HL-60 (cell line): ENCODE measurements around the gene ITGB1.

Experiments used
- GABPA ChIP-seq: IDR thresholded peaks from 2 replicates; pipeline ENCODE4 v1.6.1; 2012; ENCODE audit warnings: low read depth
- POLR2AphosphoS5 ChIP-seq: IDR thresholded peaks from 2 replicates; pipeline ENCODE4 v1.6.1; 2012; ENCODE audit warnings: low read depth
- SPI1 ChIP-seq: IDR thresholded peaks from 2 replicates; pipeline ENCODE4 v1.6.1; 2012; ENCODE audit warnings: low read depth, mild to moderate bottlenecking, borderline replicate concordance
- TF ChIP-seq, protein P1 (sequence below): IDR thresholded peaks from one replicate; pipeline ENCODE4 v1.5.1; 2011; ENCODE audit warnings: low read length, control low read depth, inconsistent platforms; ENCODE audit not compliant: insufficient read depth
- TF ChIP-seq, protein P2 (sequence below): IDR thresholded peaks from 2 replicates; pipeline ENCODE4 v1.6.1; 2012; ENCODE audit warnings: low read depth; ENCODE audit not compliant: insufficient replicate concordance

- TF ChIP-seq, protein P1, sequence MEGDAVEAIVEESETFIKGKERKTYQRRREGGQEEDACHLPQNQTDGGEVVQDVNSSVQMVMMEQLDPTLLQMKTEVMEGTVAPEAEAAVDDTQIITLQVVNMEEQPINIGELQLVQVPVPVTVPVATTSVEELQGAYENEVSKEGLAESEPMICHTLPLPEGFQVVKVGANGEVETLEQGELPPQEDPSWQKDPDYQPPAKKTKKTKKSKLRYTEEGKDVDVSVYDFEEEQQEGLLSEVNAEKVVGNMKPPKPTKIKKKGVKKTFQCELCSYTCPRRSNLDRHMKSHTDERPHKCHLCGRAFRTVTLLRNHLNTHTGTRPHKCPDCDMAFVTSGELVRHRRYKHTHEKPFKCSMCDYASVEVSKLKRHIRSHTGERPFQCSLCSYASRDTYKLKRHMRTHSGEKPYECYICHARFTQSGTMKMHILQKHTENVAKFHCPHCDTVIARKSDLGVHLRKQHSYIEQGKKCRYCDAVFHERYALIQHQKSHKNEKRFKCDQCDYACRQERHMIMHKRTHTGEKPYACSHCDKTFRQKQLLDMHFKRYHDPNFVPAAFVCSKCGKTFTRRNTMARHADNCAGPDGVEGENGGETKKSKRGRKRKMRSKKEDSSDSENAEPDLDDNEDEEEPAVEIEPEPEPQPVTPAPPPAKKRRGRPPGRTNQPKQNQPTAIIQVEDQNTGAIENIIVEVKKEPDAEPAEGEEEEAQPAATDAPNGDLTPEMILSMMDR, result no peak
- no peak for TF ChIP-seq POLR2AphosphoS5
- no peak for TF ChIP-seq SPI1
- TF ChIP-seq, protein P2, sequence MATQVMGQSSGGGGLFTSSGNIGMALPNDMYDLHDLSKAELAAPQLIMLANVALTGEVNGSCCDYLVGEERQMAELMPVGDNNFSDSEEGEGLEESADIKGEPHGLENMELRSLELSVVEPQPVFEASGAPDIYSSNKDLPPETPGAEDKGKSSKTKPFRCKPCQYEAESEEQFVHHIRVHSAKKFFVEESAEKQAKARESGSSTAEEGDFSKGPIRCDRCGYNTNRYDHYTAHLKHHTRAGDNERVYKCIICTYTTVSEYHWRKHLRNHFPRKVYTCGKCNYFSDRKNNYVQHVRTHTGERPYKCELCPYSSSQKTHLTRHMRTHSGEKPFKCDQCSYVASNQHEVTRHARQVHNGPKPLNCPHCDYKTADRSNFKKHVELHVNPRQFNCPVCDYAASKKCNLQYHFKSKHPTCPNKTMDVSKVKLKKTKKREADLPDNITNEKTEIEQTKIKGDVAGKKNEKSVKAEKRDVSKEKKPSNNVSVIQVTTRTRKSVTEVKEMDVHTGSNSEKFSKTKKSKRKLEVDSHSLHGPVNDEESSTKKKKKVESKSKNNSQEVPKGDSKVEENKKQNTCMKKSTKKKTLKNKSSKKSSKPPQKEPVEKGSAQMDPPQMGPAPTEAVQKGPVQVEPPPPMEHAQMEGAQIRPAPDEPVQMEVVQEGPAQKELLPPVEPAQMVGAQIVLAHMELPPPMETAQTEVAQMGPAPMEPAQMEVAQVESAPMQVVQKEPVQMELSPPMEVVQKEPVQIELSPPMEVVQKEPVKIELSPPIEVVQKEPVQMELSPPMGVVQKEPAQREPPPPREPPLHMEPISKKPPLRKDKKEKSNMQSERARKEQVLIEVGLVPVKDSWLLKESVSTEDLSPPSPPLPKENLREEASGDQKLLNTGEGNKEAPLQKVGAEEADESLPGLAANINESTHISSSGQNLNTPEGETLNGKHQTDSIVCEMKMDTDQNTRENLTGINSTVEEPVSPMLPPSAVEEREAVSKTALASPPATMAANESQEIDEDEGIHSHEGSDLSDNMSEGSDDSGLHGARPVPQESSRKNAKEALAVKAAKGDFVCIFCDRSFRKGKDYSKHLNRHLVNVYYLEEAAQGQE, result no peak
- TF ChIP-seq GABPA, result no peak
Measured at GRCh38 chr10:32962521-32962920, 4.5 kb upstream of the ITGB1 start.
